H1 (cell line): ENCODE results near the gene MAGI1. TPM values are rescaled to one million over a fixed set of nuclear protein-coding genes. Genes with fewer than 3 reads are reported as not detected.

Source experiments
- CTCF ChIA-PET: fragments of 300-600 bp; sonication (Branson Sonifier 250); formaldehyde crosslinking; loops from one replicate; lab custom pipeline; 2021; ENCODE audit not compliant: partially characterized antibody; lab: Charles Lee
- POLR2A ChIA-PET: fragments of 300-600 bp; sonication (Branson Sonifier 250); formaldehyde crosslinking; loops from one replicate; lab custom pipeline; 2021; ENCODE audit warnings: inconsistent platforms; ENCODE audit not compliant: partially characterized antibody; lab: Charles Lee
- DNase-seq, 2 experiments: peaks; one replicate each; pipeline versions ENCODE4 v3.0.0 to v3.0.0-alpha.2; 2010 to 2022; ENCODE audit warnings: low spot score in 2 of 2, low read depth in 1 of 2, mixed read lengths in 1 of 2
- FAIRE-seq: peaks from 2 replicates; lab custom pipeline; 2011; peaks lifted over from hg19 to GRCh38; lab: Jason Lieb, UNC
- H2AFZ ChIP-seq: 2 replicates; pipeline ENCODE4 v1.8.1; 2012; ENCODE audit warnings: low read length, inconsistent platforms
- H2AK5ac ChIP-seq: 2 replicates; pipeline ENCODE4 v1.6.1; 2013; ENCODE audit warnings: low read depth, low read length
- H2BK120ac ChIP-seq: replicated peaks from 2 replicates; pipeline ENCODE3; 2013; ENCODE audit warnings: low read depth, low read length, inconsistent platforms
- H2BK12ac ChIP-seq: 2 replicates; pipeline ENCODE4 v1.6.1; 2013; ENCODE audit warnings: low read depth, low read length
- H2BK15ac ChIP-seq: 2 replicates; pipeline ENCODE4 v1.6.1; 2013; ENCODE audit warnings: low read length
- H2BK20ac ChIP-seq: 2 replicates; pipeline ENCODE4 v1.6.1; 2013; ENCODE audit warnings: low read length
- H2BK5ac ChIP-seq: 2 replicates; pipeline ENCODE4 v1.6.1; 2013; ENCODE audit warnings: low read depth, low read length
- H3K14ac ChIP-seq: 2 replicates; pipeline ENCODE4 v1.6.1; 2013; ENCODE audit warnings: inconsistent platforms; ENCODE audit not compliant: insufficient read length
- H3K18ac ChIP-seq: 2 replicates; pipeline ENCODE4 v1.6.1; 2013; ENCODE audit warnings: low read length; ENCODE audit errors: extremely low read depth
- H3K23ac ChIP-seq: 2 replicates; pipeline ENCODE4 v1.6.1; 2013; ENCODE audit warnings: inconsistent platforms; ENCODE audit not compliant: insufficient read length
- H3K23me2 ChIP-seq: 2 replicates; pipeline ENCODE4 v1.6.1; 2013; ENCODE audit warnings: low read depth, low read length
- H3K27ac ChIP-seq: 2 replicates; pipeline ENCODE4 v1.6.1; 2011; ENCODE audit warnings: low read depth, low read length, inconsistent platforms
- H3K27me3 ChIP-seq, 4 experiments: replicated peaks in 1 of 4; 1 replicate in 1 of 4; 2 replicates in 3 of 4; pipeline versions ENCODE4 v1.6.1 to v1.8.1; 2011 to 2013; ENCODE audit warnings: low read length in 3 of 4, mild to moderate bottlenecking in 3 of 4, inconsistent platforms in 2 of 4, mixed read lengths in 2 of 4, moderate library complexity in 1 of 4; ENCODE audit not compliant: control insufficient read depth in 3 of 4, insufficient read depth in 3 of 4; ENCODE audit errors: extremely low read depth in 1 of 4
- H3K36me3 ChIP-seq, 4 experiments: 2 replicates each; pipeline versions ENCODE4 v1.6.1 to v1.8.1; 2011 to 2013; ENCODE audit warnings: mild to moderate bottlenecking in 4 of 4, low read length in 3 of 4, moderate library complexity in 2 of 4, control low read depth in 1 of 4, inconsistent platforms in 1 of 4; ENCODE audit not compliant: insufficient read depth in 4 of 4, control insufficient read depth in 2 of 4
- H3K4ac ChIP-seq: replicated peaks from 2 replicates; pipeline ENCODE3; 2013; ENCODE audit warnings: low read length, low read depth, mixed read lengths, inconsistent platforms; ENCODE audit not compliant: insufficient read length
- H3K4me1 ChIP-seq, 4 experiments: replicated peaks in 1 of 4; 1 replicate in 1 of 4; 2 replicates in 3 of 4; pipeline versions ENCODE4 v1.6.1 to v1.8.1; 2011 to 2013; ENCODE audit warnings: low read length in 3 of 4, inconsistent platforms in 2 of 4, mixed read lengths in 1 of 4; ENCODE audit not compliant: insufficient read depth in 4 of 4, control insufficient read depth in 3 of 4
- H3K4me2 ChIP-seq, 2 experiments: 2 replicates each; pipeline versions ENCODE4 v1.6.1 to v1.8.1; 2011 to 2013; ENCODE audit warnings: low read depth in 2 of 2, low read length in 2 of 2, control low read depth in 1 of 2, inconsistent platforms in 1 of 2, mild to moderate bottlenecking in 1 of 2; ENCODE audit not compliant: insufficient read depth in 1 of 2
- H3K4me3 ChIP-seq, 4 experiments: fragments of 200-600, 300-600 bp in 1 of 4; sonication (generic), shearing (Covaris generic), sonication (Bioruptor Twin) in 1 of 4; 2 replicates each; pipeline versions ENCODE4 v1.5.1 to v1.8.1; 2011 to 2016; ENCODE audit warnings: low read length in 4 of 4, low read depth in 3 of 4, control low read depth in 2 of 4, inconsistent platforms in 2 of 4, mild to moderate bottlenecking in 2 of 4, mixed read lengths in 1 of 4, moderate library complexity in 1 of 4; ENCODE audit not compliant: insufficient read depth in 2 of 4; ENCODE audit errors: extremely low read depth in 1 of 4
- H3K56ac ChIP-seq: replicated peaks from 2 replicates; pipeline ENCODE3; 2013; ENCODE audit warnings: low read depth, mild to moderate bottlenecking, mixed read lengths, low read length, inconsistent platforms; ENCODE audit not compliant: insufficient read length
- H3K79me1 ChIP-seq: 2 replicates; pipeline ENCODE4 v1.6.1; 2013; ENCODE audit warnings: low read depth, low read length, control low read depth
- H3K79me2 ChIP-seq, 2 experiments: 2 replicates each; pipeline versions ENCODE4 v1.6.1 to v1.8.1; 2012 to 2013; ENCODE audit warnings: low read length in 2 of 2, mild to moderate bottlenecking in 2 of 2, inconsistent platforms in 1 of 2; ENCODE audit not compliant: insufficient read depth in 2 of 2, control insufficient read depth in 1 of 2
- H3K9ac ChIP-seq, 4 experiments: replicated peaks in 1 of 4; 1 replicate in 1 of 4; 2 replicates in 3 of 4; pipeline versions ENCODE4 v1.6.1 to v1.8.1; 2011 to 2013; ENCODE audit warnings: low read depth in 3 of 4, low read length in 3 of 4, control low read depth in 2 of 4, mild to moderate bottlenecking in 2 of 4, moderate library complexity in 2 of 4, inconsistent platforms in 1 of 4; ENCODE audit errors: extremely low read depth in 1 of 4
- H3K9me3 ChIP-seq, 2 experiments: 2 replicates each; pipeline versions ENCODE4 v1.6.1 to v1.8.1; 2012 to 2013; ENCODE audit warnings: mild to moderate bottlenecking in 2 of 2, moderate library complexity in 2 of 2, control low read depth in 1 of 2, inconsistent platforms in 1 of 2, low read depth in 1 of 2, low read length in 1 of 2, mixed read lengths in 1 of 2; ENCODE audit not compliant: insufficient read depth in 2 of 2
- H4K20me1 ChIP-seq, 2 experiments: replicated peaks in 1 of 2; 2 replicates each; pipeline versions ENCODE3 to v1.8.1; 2011 to 2013; ENCODE audit warnings: inconsistent platforms in 2 of 2, low read length in 2 of 2, mild to moderate bottlenecking in 1 of 2; ENCODE audit not compliant: insufficient read depth in 2 of 2, control insufficient read depth in 1 of 2
- H4K5ac ChIP-seq: 2 replicates; pipeline ENCODE4 v1.6.1; 2013; ENCODE audit warnings: low read length, low read depth, mixed read lengths, inconsistent platforms; ENCODE audit not compliant: insufficient read length
- H4K8ac ChIP-seq: 2 replicates; pipeline ENCODE4 v1.8.0; 2013; ENCODE audit warnings: mild to moderate bottlenecking, moderate library complexity, low read length, inconsistent platforms; ENCODE audit not compliant: insufficient read depth; ENCODE audit errors: extremely low read depth
- H4K91ac ChIP-seq: replicated peaks from 2 replicates; pipeline ENCODE3; 2013; ENCODE audit warnings: low read length, mixed read lengths, inconsistent platforms; ENCODE audit not compliant: insufficient read length
- BACH1 ChIP-seq: IDR thresholded peaks from 2 replicates; pipeline ENCODE4 v1.6.1; 2012; ENCODE audit warnings: low read length, improper control_type of control experiment
- CHD1 ChIP-seq: IDR thresholded peaks from 2 replicates; pipeline ENCODE4 v1.6.1; 2012; ENCODE audit warnings: low read depth, low read length, improper control_type of control experiment
- EGR1 ChIP-seq: IDR thresholded peaks from 2 replicates; pipeline ENCODE4 v1.6.1; 2011; ENCODE audit warnings: low read depth, low read length, borderline replicate concordance
- EP300 ChIP-seq, 2 experiments: IDR thresholded peaks; 1 replicate in 1 of 2; 2 replicates in 1 of 2; pipeline ENCODE4 v1.6.1; 2011 to 2012; ENCODE audit warnings: low read depth in 2 of 2, low read length in 2 of 2, mild to moderate bottlenecking in 2 of 2, borderline replicate concordance in 1 of 2, inconsistent platforms in 1 of 2, moderate library complexity in 1 of 2
- NANOG ChIP-seq: IDR thresholded peaks from 2 replicates; pipeline ENCODE4 v1.6.1; 2011; ENCODE audit warnings: low read length, low read depth, mild to moderate bottlenecking, inconsistent platforms; ENCODE audit not compliant: insufficient read depth, poor library complexity, severe bottlenecking
- NRF1 ChIP-seq: IDR thresholded peaks from 2 replicates; pipeline ENCODE4 v1.6.1; 2011; ENCODE audit warnings: mild to moderate bottlenecking, low read depth, low read length, improper control_type of control experiment
- RBBP5 ChIP-seq: IDR thresholded peaks from 2 replicates; pipeline ENCODE4 v1.7.1; 2012; ENCODE audit warnings: low read depth, mild to moderate bottlenecking, inconsistent platforms, low read length, moderate library complexity, borderline replicate concordance
- SIX5 ChIP-seq: IDR thresholded peaks from 2 replicates; pipeline ENCODE4 v1.6.1; 2011; ENCODE audit warnings: mild to moderate bottlenecking, low read depth, low read length
- SP2 ChIP-seq: IDR thresholded peaks from 2 replicates; pipeline ENCODE4 v1.6.1; 2012; ENCODE audit warnings: mild to moderate bottlenecking, low read length, inconsistent platforms
- SRF ChIP-seq: IDR thresholded peaks from 2 replicates; pipeline ENCODE4 v1.6.1; 2011; ENCODE audit warnings: mild to moderate bottlenecking, low read depth, low read length, moderate library complexity
- TAF1 ChIP-seq: IDR thresholded peaks from 2 replicates; pipeline ENCODE4 v1.6.1; 2011; ENCODE audit warnings: mild to moderate bottlenecking, low read depth, low read length
- TEAD4 ChIP-seq: IDR thresholded peaks from 2 replicates; pipeline ENCODE4 v1.6.1; 2012; ENCODE audit warnings: low read depth, low read length, inconsistent platforms, mixed read lengths
- USF2 ChIP-seq: IDR thresholded peaks from 2 replicates; pipeline ENCODE4 v1.6.1; 2011; ENCODE audit warnings: low read length, improper control_type of control experiment
- YY1 ChIP-seq: IDR thresholded peaks from 2 replicates; pipeline ENCODE4 v1.6.1; 2011; ENCODE audit warnings: low read depth, mild to moderate bottlenecking, low read length
- ZNF274 ChIP-seq: IDR thresholded peaks from 2 replicates; pipeline ENCODE4 v1.7.0; 2012; ENCODE audit warnings: low read length, borderline replicate concordance; ENCODE audit errors: extremely low read depth
- polyA plus RNA-seq, 7 experiments: library from polyadenylated mRNA; depleted of rRNA in 3 of 7; stranded (reverse) in 5 of 7; unstranded in 2 of 7; fragments of >200 nt in 5 of 7; fragments of 200-250 nt in 2 of 7; gene quantifications; 1 replicate in 5 of 7; 2 replicates in 1 of 7; 4 replicates in 1 of 7; pipeline versions ENCODE4 v1.2.1 to v1.2.3, GENCODE V29; 2011 to 2013; ENCODE audit warnings: missing spikeins in 2 of 7, mixed read lengths in 2 of 7
- total RNA-seq: library from RNA; stranded (reverse); fragmentation: NEBNext Ultra II Directional; extraction: Animal tissue kit (Norgen Biotek cat#: 25700); gene quantifications from 2 replicates; pipeline ENCODE4 v1.2.1, GENCODE V29; 2021

MAGI1 gene
- total and polyA plus RNA-seq, 2 of the 8 experiments (the other 6 are each of a cell fraction or from before 2014, with no cell fraction given), result 19.8 to 78.0 TPM

- H3K4me1 ChIP-seq, result peaks cover 0 to 17% (median 4%) of the 10 kb centered on the region in 4 experiments; a peak in 4 of 7 replicates
- H4K8ac ChIP-seq, result no peak overlapping the region
- H2BK120ac ChIP-seq, result no peak overlapping the region
- H3K23me2 ChIP-seq, result no peaks in the 10 kb centered on the region
- no peak overlapping the region for H3K23ac ChIP-seq
- FAIRE-seq (no peak), DNase-seq (no peak)
- no peak overlapping the region for H3K4me3 ChIP-seq
- no peak overlapping the region for H2AFZ ChIP-seq
- no peak overlapping the region for H3K14ac ChIP-seq
- H2BK20ac ChIP-seq, result no peak overlapping the region
- peaks cover 22 to 94% of the 10 kb centered on the region in 2 experiments for H3K79me2 ChIP-seq
- peaks cover 3% of the 10 kb centered on the region in 2 experiments for H4K20me1 ChIP-seq
- H3K79me1 ChIP-seq, result peaks cover 18% of the 10 kb centered on the region
- H3K36me3 ChIP-seq, result no peaks in the 10 kb centered on the region
- no peak overlapping the region for H3K27ac ChIP-seq
- no peak overlapping the region for H3K4ac ChIP-seq
- no peak overlapping the region for H2BK15ac ChIP-seq
- H3K56ac ChIP-seq, result no peak overlapping the region
- H3K9me3 ChIP-seq, result no peaks in the 10 kb centered on the region
- H3K9ac ChIP-seq, result no peak overlapping the region
- H4K5ac ChIP-seq, result no peak overlapping the region
- no peak overlapping the region for H2AK5ac ChIP-seq
- ChIA-PET CTCF (interaction anchor here (0.9 kb wide), 1 partner anchor 9 kb away, joined by 3 read pairs; no protein-coding TSS in a partner anchor), POLR2A (no interaction called here)
- H2BK12ac ChIP-seq, result no peak overlapping the region
- no peak overlapping the region for H2BK5ac ChIP-seq
- H3K18ac ChIP-seq, result no peak overlapping the region
- H4K91ac ChIP-seq, result no peak overlapping the region
- no peaks in the 10 kb centered on the region for H3K27me3 ChIP-seq
- no peak overlapping the region for H3K4me2 ChIP-seq
- no peak for TF ChIP-seq BACH1
- no peak for TF ChIP-seq SRF
- TF ChIP-seq ZNF274, result no peak
- no peak for TF ChIP-seq SIX5
- TF ChIP-seq NRF1, result no peak
- no peak for TF ChIP-seq TEAD4
- TF ChIP-seq RBBP5, result no peak
- no peak for TF ChIP-seq NANOG
- TF ChIP-seq EP300 (IDR thresholded peaks at IDR 0.05; ENCODE audit: borderline replicate concordance in 1 of 2, low read depth in 2 of 2, low read length in 2 of 2), result no peak
- no peak for TF ChIP-seq YY1
- no peak for TF ChIP-seq CHD1
- TF ChIP-seq USF2, result no peak
- TF ChIP-seq EGR1, result no peak
- TF ChIP-seq TAF1, result no peak
- TF ChIP-seq SP2, result no peak
Measured at GRCh38 chr3:66029443-66029842, 9.3 kb downstream of the MAGI1 start.
